ENCODE data around the gene ETS1.

DNA sequence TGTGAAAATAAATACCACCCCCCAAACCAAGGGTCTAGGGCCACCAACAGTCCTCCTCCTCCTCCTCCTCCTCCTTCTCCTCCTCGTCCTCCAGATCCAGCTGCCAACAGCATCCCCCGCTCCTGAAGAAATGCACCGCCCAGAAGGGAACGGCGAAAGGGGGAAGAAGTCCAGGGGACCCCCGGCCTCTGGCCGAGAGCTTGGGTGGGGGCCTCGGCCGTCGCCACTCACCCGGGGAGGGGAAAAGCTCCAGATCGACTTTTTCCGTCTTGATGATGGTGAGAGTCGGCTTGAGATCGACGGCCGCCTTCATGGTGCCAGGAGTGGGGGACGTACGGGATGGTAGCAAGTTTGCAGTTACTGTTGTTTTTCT is 65.7 kb downstream of the ETS1 start:
- TF ChIP-seq EP300 (IDR thresholded peaks at IDR 0.05; ENCODE audit: borderline replicate concordance): no peak
- no peak for TF ChIP-seq CREB1 (IDR thresholded peaks at IDR 0.05; ENCODE audit: low read depth)
- TF ChIP-seq NFIC (IDR thresholded peaks at IDR 0.05): no peak
- TF ChIP-seq, protein P1, sequence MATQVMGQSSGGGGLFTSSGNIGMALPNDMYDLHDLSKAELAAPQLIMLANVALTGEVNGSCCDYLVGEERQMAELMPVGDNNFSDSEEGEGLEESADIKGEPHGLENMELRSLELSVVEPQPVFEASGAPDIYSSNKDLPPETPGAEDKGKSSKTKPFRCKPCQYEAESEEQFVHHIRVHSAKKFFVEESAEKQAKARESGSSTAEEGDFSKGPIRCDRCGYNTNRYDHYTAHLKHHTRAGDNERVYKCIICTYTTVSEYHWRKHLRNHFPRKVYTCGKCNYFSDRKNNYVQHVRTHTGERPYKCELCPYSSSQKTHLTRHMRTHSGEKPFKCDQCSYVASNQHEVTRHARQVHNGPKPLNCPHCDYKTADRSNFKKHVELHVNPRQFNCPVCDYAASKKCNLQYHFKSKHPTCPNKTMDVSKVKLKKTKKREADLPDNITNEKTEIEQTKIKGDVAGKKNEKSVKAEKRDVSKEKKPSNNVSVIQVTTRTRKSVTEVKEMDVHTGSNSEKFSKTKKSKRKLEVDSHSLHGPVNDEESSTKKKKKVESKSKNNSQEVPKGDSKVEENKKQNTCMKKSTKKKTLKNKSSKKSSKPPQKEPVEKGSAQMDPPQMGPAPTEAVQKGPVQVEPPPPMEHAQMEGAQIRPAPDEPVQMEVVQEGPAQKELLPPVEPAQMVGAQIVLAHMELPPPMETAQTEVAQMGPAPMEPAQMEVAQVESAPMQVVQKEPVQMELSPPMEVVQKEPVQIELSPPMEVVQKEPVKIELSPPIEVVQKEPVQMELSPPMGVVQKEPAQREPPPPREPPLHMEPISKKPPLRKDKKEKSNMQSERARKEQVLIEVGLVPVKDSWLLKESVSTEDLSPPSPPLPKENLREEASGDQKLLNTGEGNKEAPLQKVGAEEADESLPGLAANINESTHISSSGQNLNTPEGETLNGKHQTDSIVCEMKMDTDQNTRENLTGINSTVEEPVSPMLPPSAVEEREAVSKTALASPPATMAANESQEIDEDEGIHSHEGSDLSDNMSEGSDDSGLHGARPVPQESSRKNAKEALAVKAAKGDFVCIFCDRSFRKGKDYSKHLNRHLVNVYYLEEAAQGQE (IDR thresholded peaks at IDR 0.05; ENCODE audit: low read depth): no peak
- no peak for TF ChIP-seq FOXM1 (IDR thresholded peaks at IDR 0.05; ENCODE audit: borderline replicate concordance, low read depth)
- no peak for TF ChIP-seq RAD21 (IDR thresholded peaks at IDR 0.05; ENCODE audit: low read depth)
- TF ChIP-seq TEAD4 (IDR thresholded peaks at IDR 0.05): no peak
- TF ChIP-seq EGR1 (IDR thresholded peaks at IDR 0.05): no peak

Measured in Ishikawa (cell line).